Heart left ventricle (tissue), 16 donors: ENCODE data around the gene KCNJ1. TPM values are rescaled to one million over a fixed set of nuclear protein-coding genes. Genes with fewer than 3 reads are reported as not detected.
A peak's percentile ranks its signal among the peaks of the same experiment; 100 is the strongest.

Experiments used
- ATAC-seq, 4 donors: fragments of 200-7000 bp; cut with Tn5 transposase; one replicate each; pipeline ENCODE4 v1.9.1; 2020 to 2022; ENCODE audit warnings: moderate library complexity in 4 of 4, mild to moderate bottlenecking in 3 of 4, moderate number of reproducible peaks in 1 of 4
- DNase-seq, 5 donors: peaks; one replicate each; pipeline ENCODE4 v3.0.0-alpha.2; 2020
- H3K27ac ChIP-seq, 12 donors: fragments of 200-600 bp; sonication (generic) in 4 of 12; one replicate each; pipeline versions ENCODE4 v1.5.0 to v1.8.0; 2016 to 2022; ENCODE audit warnings: mild to moderate bottlenecking in 2 of 12
- H3K27me3 ChIP-seq, 9 donors: fragments of 200-600 bp; sonication (generic) in 2 of 9; one replicate each; pipeline versions ENCODE4 v1.5.1 to v1.8.0; 2016 to 2022; ENCODE audit warnings: mild to moderate bottlenecking in 3 of 9
- H3K36me3 ChIP-seq, 9 donors: fragments of 200-600 bp; sonication (generic) in 2 of 9; one replicate each; pipeline versions ENCODE4 v1.5.0 to v1.8.0; 2018 to 2022; ENCODE audit warnings: mild to moderate bottlenecking in 2 of 9
- H3K4me1 ChIP-seq, 12 donors: fragments of 200-600 bp; sonication (generic) in 4 of 12; one replicate each; pipeline versions ENCODE4 v1.5.0 to v1.8.0; 2016 to 2022; ENCODE audit warnings: mild to moderate bottlenecking in 3 of 12
- H3K4me3 ChIP-seq, 12 donors: fragments of 200-600 bp; sonication (generic) in 4 of 12; one replicate each; pipeline versions ENCODE4 v1.5.0 to v1.8.0; 2017 to 2022; ENCODE audit warnings: mild to moderate bottlenecking in 9 of 12, moderate library complexity in 4 of 12
- H3K9me3 ChIP-seq, 12 donors: fragments of 200-600 bp; sonication (generic) in 4 of 12; one replicate each; pipeline versions ENCODE4 v1.5.0 to v1.8.0; 2016 to 2022; ENCODE audit warnings: mild to moderate bottlenecking in 1 of 12
- CTCF ChIP-seq, 12 donors: fragments of 200-600 bp; sonication (generic) in 4 of 12; IDR thresholded peaks; one replicate each; pipeline versions ENCODE4 v1.5.0 to v1.8.0; 2018 to 2022; ENCODE audit warnings: antibody characterized with exemption in 12 of 12, mild to moderate bottlenecking in 5 of 12
- POLR2A ChIP-seq, 2 donors: fragments of 450-650 bp; IDR thresholded peaks; one replicate each; pipeline ENCODE4 v1.6.1; 2017; ENCODE audit warnings: antibody characterized with exemption in 2 of 2, mild to moderate bottlenecking in 2 of 2, moderate library complexity in 2 of 2
- WGBS, 4 donors: extraction: QIAGEN DNeasy Blood & Tissue Kit in 2 of 4; methylation state at CpG; one replicate each; pipeline versions ENCODE4 v1.1.5 to v1.1.7; 2013 to 2018; 5-methylcytosine and 5-hydroxymethylcytosine counted together
- intact Hi-C, 10 donors: fragments of 100-400 bp; cut with DNase I; formaldehyde crosslinking; loops; one replicate each; pipeline versions ENCODE4 v1.11.1 to v1.14.2; 2022
- long read RNA-seq, 3 donors: library from polyadenylated mRNA; unstranded; transcript quantifications; one replicate each; pipeline ENCODE4 v2.0.0, GENCODE V29; 2020 to 2021
- polyA plus RNA-seq, 2 donors: library from polyadenylated mRNA; stranded (reverse); fragments of 200-250 nt; gene quantifications; one replicate each; pipeline ENCODE4 v1.2.3, GENCODE V29; 2013
- total RNA-seq, 9 donors: library from RNA; depleted of rRNA in 2 of 9; stranded (reverse); fragments of >200 nt in 2 of 9; fragmentation: NEBNext Ultra II Directional in 3 of 9; extraction: Animal tissue kit (Norgen Biotek cat#: 25700) in 3 of 9; gene quantifications; one replicate each; pipeline versions ENCODE4 v1.1.0 to v1.2.4, GENCODE V29; 2016 to 2023
- donor health status: ischemic (EF 13 %, LVEDD 7.1; RV severe dilation, severe dysfunction).
- donor health status: healthy with polysubstance abuse.
- donor health status: DM: no; HTN: yes; CAD: no.
- donor health status: DM: no; HTN: no; CAD: no.
- donor health status: ischemic (EF 25% LVEDD 6.9; RV normal size, moderate dysfunction).
- donor health status: ischemic (EF 25% LVEDD 5.7; RV mildly dilated, moderate dysfunction).
- donor health status: healthy.
- donor health status: DM: yes; HTN: yes; CAD: no.
- donor health status: ischemic (EF 35%, LVEDD 5.7; RV mildly dilated, moderate dysfunction).
- donor health status: nonischemic (EF 11% LVEDD 7.7; RV severe dilation, severe dysfunction).
- donor health status: DM: yes; HTN: yes; CAD: no.
- donor health status: PGD.
- donor health status: ischemic (EF 29% LVEDD 5.4; RV normal size, mild dysfunction).
- donor health status: nonischemic (EF 23%, LVEDD 6.1; RV moderate dilation, normal function).

The KCNJ1 gene
- under 1 TPM in 4 of 9 donors, not detected in 5; 0.16 to 0.50 (median 0.31) TPM for total RNA-seq
- polyA plus RNA-seq = under 1 TPM in 1 of 2 donors, not detected in 1; 0.08 TPM
- long read RNA-seq, donor 1 = 0 reads
- long read RNA-seq, donor 2, partial matches to known transcripts = 0 of 1 reads
- long read RNA-seq, donor 2, other reads (novel, unspliced or antisense) = 1 of 1 reads
- long read RNA-seq, donor 3 = 0 reads

- Histone ChIP-seq H3K27ac (no peak within 1 kb of the TSS), H3K4me3 (no peak within 1 kb of the TSS), H3K4me1 (no peaks in the 10 kb centered on the region), H3K36me3 (no peaks in the 10 kb centered on the region), H3K27me3 (no peaks in the 10 kb centered on the region), H3K9me3 (no peaks in the 10 kb centered on the region)
- TF ChIP-seq CTCF (IDR thresholded peaks at IDR 0.05) (no peak), POLR2A (IDR thresholded peaks at IDR 0.05) (no peak)
- no peak for ATAC-seq
- 92 to 95% (median 93%) methylated on average over 8 of the region's 8 CpGs for WGBS, 4 donors
- intact Hi-C loops = loop anchor here in 2 of 10 donors (10.0 kb wide), 2 partner anchors 812 to 832 kb away; no protein-coding TSS in a partner anchor
- DNase-seq = no peak
These were observed at the start of gene KCNJ1 for GRCh38 chr11:128867277-128867676. KCNJ1 (minus strand) TSS chr11:128867296; CDS start chr11:128840243, 27,053 bp downstream.

- peaks cover 0 to 11% (median 0%) of the 10 kb centered on the region in 12 donors for H3K4me1 ChIP-seq
- DNase-seq (no peak), ATAC-seq (no peak)
- WGBS, 4 donors = 83 to 92% (median 89%) methylated on average over 2 of the region's 2 CpGs
- no peaks in the 10 kb centered on the region for H3K36me3 ChIP-seq
- H3K9me3 ChIP-seq = no peaks in the 10 kb centered on the region
- H3K27me3 ChIP-seq = no peaks in the 10 kb centered on the region
- no peak overlapping the region for H3K27ac ChIP-seq
- TF ChIP-seq POLR2A (IDR thresholded peaks at IDR 0.05) (no peak), CTCF (IDR thresholded peaks at IDR 0.05) (no peak)
- intact Hi-C loops = loop anchor here in 1 of 10 donors (5.0 kb wide), 1 partner anchor 41 kb away; no protein-coding TSS in a partner anchor
- no peak overlapping the region for H3K4me3 ChIP-seq
These were observed 49.6 kb upstream of the KCNJ1 start for GRCh38 chr11:128916681-128917080.

- no peaks in the 10 kb centered on the region for H3K36me3 ChIP-seq
- ATAC-seq = no peak
- 67 to 78% (median 67%) methylated on average over 3 of the region's 3 CpGs for WGBS, 4 donors
- no peaks in the 10 kb centered on the region for H3K27me3 ChIP-seq
- peaks cover 0 to 11% (median 0%) of the 10 kb centered on the region in 12 donors for H3K4me1 ChIP-seq
- intact Hi-C loops = loop anchor here in 1 of 10 donors (5.0 kb wide), 1 partner anchor 41 kb away; no protein-coding TSS in a partner anchor
- H3K27ac ChIP-seq = no peak overlapping the region
- H3K4me3 ChIP-seq = no peak overlapping the region
- H3K9me3 ChIP-seq = no peaks in the 10 kb centered on the region
- DNase-seq = no peak
- TF ChIP-seq CTCF (IDR thresholded peaks at IDR 0.05) (no peak), POLR2A (IDR thresholded peaks at IDR 0.05) (no peak)
These were observed 49.0 kb upstream of the KCNJ1 start for GRCh38 chr11:128916037-128916572.

GRCh38 chr11:128915149-128915521 is 48.0 kb upstream of the KCNJ1 start:
- ATAC-seq (peak; percentile 70 to 88 (median 74)), DNase-seq (no peak)
- H3K4me3 ChIP-seq = no peak overlapping the region
- intact Hi-C loops = loop anchor here in 1 of 10 donors (5.0 kb wide), 1 partner anchor 42 kb away; no protein-coding TSS in a partner anchor
- no peaks in the 10 kb centered on the region for H3K36me3 ChIP-seq
- H3K27me3 ChIP-seq = no peaks in the 10 kb centered on the region
- WGBS, 4 donors = 23 to 34% (median 33%) methylated on average over 6 of the region's 6 CpGs
- no peaks in the 10 kb centered on the region for H3K9me3 ChIP-seq
- H3K4me1 ChIP-seq = peaks cover 0 to 11% (median 0%) of the 10 kb centered on the region in 12 donors
- no peak for TF ChIP-seq POLR2A (IDR thresholded peaks at IDR 0.05)
- no peak for TF ChIP-seq CTCF (IDR thresholded peaks at IDR 0.05)
- peak overlapping the region in 4 of 12 donors; percentile 16 to 63 (median 32) for H3K27ac ChIP-seq
